ENCODE results near the gene FARP1. TPM values are rescaled to one million over a fixed set of nuclear protein-coding genes. Genes with fewer than 3 reads are reported as not detected.

The FARP1 gene
- total and polyA plus RNA-seq, 2 of the 13 experiments (the other 11 are each of a cell fraction or from before 2014, with no cell fraction given) = 70.6 to 126 TPM

GRCh38 chr13:98225036-98225940 is 82.4 kb downstream of the FARP1 start:
- BruUV-seq (replicated peaks) = no TSS peak
- DNase-seq (ENCODE audit: low spot score) (no peak), ATAC-seq (no peak), FAIRE-seq (no peak)
- Histone ChIP-seq H3K4me3 (replicated peaks in 1 of 3; ENCODE audit: insufficient read depth in 1 of 3, low read depth in 2 of 3, low read length in 3 of 3) (no peak overlapping the region), H3K4me2 (ENCODE audit: low read depth, low read length) (no peak overlapping the region), H3K79me2 (ENCODE audit: insufficient read depth, low read length) (peaks cover 91% of the 10 kb centered on the region), H4K20me1 (ENCODE audit: insufficient read depth, low read length) (peaks cover 57% of the 10 kb centered on the region), H3K27ac (ENCODE audit: extremely low read length, insufficient read depth, low read length) (no peak overlapping the region), H3K9ac (ENCODE audit: insufficient read depth, low read depth, low read length) (no peak overlapping the region), H3K27me3 (ENCODE audit: control insufficient read depth in 1 of 2, insufficient read depth in 2 of 2, low read length in 2 of 2) (no peaks in the 10 kb centered on the region), H3K36me3 (replicated peaks in 1 of 2; ENCODE audit: control insufficient read depth in 1 of 2, insufficient read depth in 2 of 2, low read length in 2 of 2) (peaks cover 17 to 56% of the 10 kb centered on the region in 2 experiments), H3K4me1 (ENCODE audit: insufficient read depth, low read length) (peaks cover 50% of the 10 kb centered on the region), H2AFZ (ENCODE audit: low read length) (no peak overlapping the region), H3K9me3 (ENCODE audit: low read length) (peaks cover 16% of the 10 kb centered on the region; the same call in 1 of the 2 replicates)
- TF ChIP-seq NKX3-1 (CRISPR knock-in tag; IDR thresholded peaks at IDR 0.05) (no peak), REPIN1 (CRISPR knock-in tag; IDR thresholded peaks at IDR 0.05; ENCODE audit: borderline replicate concordance, low read depth) (no peak), ZNF546 (CRISPR knock-in tag; conservative IDR thresholded peaks at IDR 0.05) (no peak), AGO2 (optimal IDR thresholded peaks at IDR 0.05; ENCODE audit: low read depth, low read length) (no peak), PRMT3 (CRISPR knock-in tag; IDR thresholded peaks at IDR 0.05; ENCODE audit: borderline replicate concordance, low read depth) (no peak), DNMT1 (CRISPR knock-in tag; IDR thresholded peaks at IDR 0.05) (no peak), PAWR (CRISPR knock-in tag; IDR thresholded peaks at IDR 0.05; ENCODE audit: borderline replicate concordance) (no peak)
- intact Hi-C loops (cut with micrococcal nuclease; ENCODE audit: unreplicated experiment) (no loop called here), in situ Hi-C loops (cut with HindIII; ENCODE audit: extremely low pct_ligation_motif_present, low pct_unique_long_range_greater_than_20kb) (no loop called here)
- ChIA-PET CTCF (ENCODE audit: low intra/inter-chr PET ratio, low total read pairs) (no interaction called here), POLR2A (no interaction called here)
- WGBS (ENCODE audit: low lambda C conversion rate) = 95% methylated on average over 20 of the region's 20 CpGs

- H3K36me3 ChIP-seq (replicated peaks in 1 of 2; ENCODE audit: control insufficient read depth in 1 of 2, insufficient read depth in 2 of 2, low read length in 2 of 2) = peaks cover 18 to 56% of the 10 kb centered on the region in 2 experiments
- H3K4me3 ChIP-seq (replicated peaks in 1 of 3; ENCODE audit: insufficient read depth in 1 of 3, low read depth in 2 of 3, low read length in 3 of 3) = no peak overlapping the region
- no peak overlapping the region for H3K9ac ChIP-seq (ENCODE audit: insufficient read depth, low read depth, low read length)
- peaks cover 44% of the 10 kb centered on the region for H3K4me1 ChIP-seq (ENCODE audit: insufficient read depth, low read length)
- no peaks in the 10 kb centered on the region for H3K27me3 ChIP-seq (ENCODE audit: control insufficient read depth in 1 of 2, insufficient read depth in 2 of 2, low read length in 2 of 2)
- ChIA-PET POLR2A (no interaction called here), CTCF (ENCODE audit: low intra/inter-chr PET ratio, low total read pairs) (no interaction called here)
- intact Hi-C loops (cut with micrococcal nuclease; ENCODE audit: unreplicated experiment) (no loop called here), in situ Hi-C loops (cut with HindIII; ENCODE audit: extremely low pct_ligation_motif_present, low pct_unique_long_range_greater_than_20kb) (no loop called here)
- peaks cover 91% of the 10 kb centered on the region for H3K79me2 ChIP-seq (ENCODE audit: insufficient read depth, low read length)
- BruUV-seq (replicated peaks) = no TSS peak
- DNase-seq (ENCODE audit: low spot score) (no peak), ATAC-seq (no peak), FAIRE-seq (no peak)
- H4K20me1 ChIP-seq (ENCODE audit: insufficient read depth, low read length) = peaks cover 50% of the 10 kb centered on the region
- peaks cover 16% of the 10 kb centered on the region; the same call in 1 of the 2 replicates for H3K9me3 ChIP-seq (ENCODE audit: low read length)
- no peak overlapping the region for H2AFZ ChIP-seq (ENCODE audit: low read length)
- 96% methylated on average over 5 of the region's 5 CpGs for WGBS (ENCODE audit: low lambda C conversion rate)
- H3K27ac ChIP-seq (ENCODE audit: extremely low read length, insufficient read depth, low read length) = no peak overlapping the region
- H3K4me2 ChIP-seq (ENCODE audit: low read depth, low read length) = no peak overlapping the region
- TF ChIP-seq PRDM15 (CRISPR knock-in tag; IDR thresholded peaks at IDR 0.05) (no peak), ZNF772 (CRISPR knock-in tag; IDR thresholded peaks at IDR 0.05) (no peak), CENPT (CRISPR knock-in tag; IDR thresholded peaks at IDR 0.05; ENCODE audit: low read depth) (no peak), SP5 (CRISPR knock-in tag; IDR thresholded peaks at IDR 0.05; ENCODE audit: borderline replicate concordance, low read depth) (no peak), PBX2 (CRISPR knock-in tag; IDR thresholded peaks at IDR 0.05) (no peak), SP1 (IDR thresholded peaks at IDR 0.05) (no peak), SP1 (CRISPR knock-in tag; IDR thresholded peaks at IDR 0.05) (no peak)
Measured at GRCh38 chr13:98226496-98226895, 83.6 kb downstream of the FARP1 start.

Data from HepG2 (cell line).